A549 (cell line): ENCODE measurements around the gene FAM83G. TPM values are rescaled to one million over a fixed set of nuclear protein-coding genes. Genes with fewer than 3 reads are reported as not detected.
"Not testable (repeated sequence)": the region's sequence is repeated elsewhere in the genome, so short reads cannot be mapped to it uniquely, and the experiment has no call there.

Source experiments
- ATAC-seq, 2 experiments: fragments of 200-7000 bp in 1 of 2; fragments of >200 bp in 1 of 2; cut with Nextera tagmentation in 1 of 2; cut with Tn5 transposase in 1 of 2; 3 replicates each; pipeline versions ENCODE4 v1.8.0 to v1.9.1; 2018 to 2020; ENCODE audit warnings: mild to moderate bottlenecking in 1 of 2, moderate library complexity in 1 of 2
- CTCF ChIA-PET: fragments of 300-600 bp; sonication (Branson Sonifier 250); formaldehyde crosslinking; extraction: SDS; loops from one replicate; lab custom pipeline; 2021; ENCODE audit warnings: antibody characterized with exemption, inconsistent platforms; lab: Yijun Ruan, JAX
- POLR2A ChIA-PET: fragments of 350-600 bp; formaldehyde crosslinking; extraction: SDS; loops from one replicate; lab custom pipeline; 2021; ENCODE audit warnings: antibody characterized with exemption, inconsistent platforms; lab: Yijun Ruan, JAX
- DNase-seq, 2 experiments: peaks; one replicate each; pipeline versions ENCODE4 v3.0.0 to v3.0.0-alpha.2; 2011 to 2016; ENCODE audit warnings: low read depth in 1 of 2, low spot score in 1 of 2
- FAIRE-seq: peaks from 2 replicates; lab custom pipeline; 2011; peaks lifted over from hg19 to GRCh38; lab: Jason Lieb, UNC
- H3K27ac ChIP-seq, 2 experiments: fragments of >200 bp; sonication (Bioruptor Twin); formaldehyde crosslinking; 3 replicates each; pipeline ENCODE4 v1.5.1; 2016 to 2017
- H3K4me1 ChIP-seq: fragments of >200 bp; sonication (Bioruptor Twin); formaldehyde crosslinking; 3 replicates; pipeline ENCODE4 v1.6.1; 2016
- H3K4me2 ChIP-seq: fragments of >200 bp; sonication (Bioruptor Twin); formaldehyde crosslinking; 3 replicates; pipeline ENCODE4 v1.6.1; 2016
- H3K4me3 ChIP-seq: fragments of >200 bp; sonication (Bioruptor Twin); formaldehyde crosslinking; 3 replicates; pipeline ENCODE4 v1.5.1; 2016
- H3K9me3 ChIP-seq: fragments of >200 bp; sonication (Bioruptor Twin); formaldehyde crosslinking; 3 replicates; pipeline ENCODE4 v1.6.1; 2016
- BHLHE40 ChIP-seq: IDR thresholded peaks from 2 replicates; pipeline ENCODE4 v1.6.1; 2012; ENCODE audit warnings: low read depth, low read length, inconsistent platforms
- CBX2 ChIP-seq: fragments of 200-600 bp; sonication (generic); IDR thresholded peaks from 2 replicates; pipeline ENCODE4 v1.6.1; 2016; ENCODE audit warnings: low read depth, mild to moderate bottlenecking, borderline replicate concordance
- CHD2 ChIP-seq: fragments of 150-350 bp; IDR thresholded peaks from 2 replicates; pipeline ENCODE4 v1.6.1; 2014; ENCODE audit warnings: low read length; ENCODE audit not compliant: partially characterized antibody
- EHMT2 ChIP-seq: fragments of 200-600 bp; sonication (generic); IDR thresholded peaks from 2 replicates; pipeline ENCODE4 v1.6.1; 2016; ENCODE audit warnings: antibody characterized with exemption, low read depth, mild to moderate bottlenecking, moderate library complexity
- FOSL2 ChIP-seq, 2 experiments: fragments of 450-650 bp in 1 of 2; fragments of >200 bp in 1 of 2; sonication (Bioruptor Twin) in 1 of 2; formaldehyde crosslinking; IDR thresholded peaks; 2 replicates each; pipeline versions ENCODE4 v1.5.0 to v1.6.1; 2016 to 2020; ENCODE audit warnings: mild to moderate bottlenecking in 1 of 2, moderate library complexity in 1 of 2
- GATA3 ChIP-seq: IDR thresholded peaks from 2 replicates; pipeline ENCODE4 v1.6.1; 2012; ENCODE audit warnings: borderline replicate concordance
- HEYL ChIP-seq: fragments of 250-450 bp; sonication (Bioruptor Pico); IDR thresholded peaks from 2 replicates; pipeline ENCODE4 v1.8.0; 2021; ENCODE audit warnings: mild to moderate bottlenecking, moderate library complexity
- HOXA7 ChIP-seq: fragments of 250-450 bp; sonication (Bioruptor Pico); IDR thresholded peaks from 2 replicates; pipeline ENCODE4 v1.5.0; 2020; ENCODE audit warnings: mild to moderate bottlenecking, moderate library complexity
- HOXB13 ChIP-seq: fragments of 250-450 bp; sonication (Bioruptor Pico); IDR thresholded peaks from 2 replicates; pipeline ENCODE4 v1.5.0; 2020; ENCODE audit warnings: low read depth, mild to moderate bottlenecking, moderate library complexity
- JUNB ChIP-seq: fragments of >200 bp; sonication (Bioruptor Twin); formaldehyde crosslinking; IDR thresholded peaks from 2 replicates; pipeline ENCODE4 v1.6.1; 2016
- MAZ ChIP-seq: fragments of 150-350 bp; IDR thresholded peaks from 2 replicates; pipeline ENCODE4 v1.6.1; 2014; ENCODE audit warnings: antibody characterized with exemption, low read depth, low read length, borderline replicate concordance
- NPAS2 ChIP-seq: fragments of 250-450 bp; sonication (Bioruptor Pico); IDR thresholded peaks from 2 replicates; pipeline ENCODE4 v1.8.0; 2022; ENCODE audit warnings: mild to moderate bottlenecking, moderate library complexity, borderline replicate concordance
- NR3C1 ChIP-seq: fragments of >200 bp; sonication (Bioruptor Twin); formaldehyde crosslinking; IDR thresholded peaks from 3 replicates; pipeline ENCODE4 v1.6.1; 2017
- PHF8 ChIP-seq: fragments of 200-600 bp; sonication (generic); IDR thresholded peaks from 2 replicates; pipeline ENCODE4 v1.6.1; 2016; ENCODE audit warnings: low read depth, mild to moderate bottlenecking, antibody characterized with exemption, moderate library complexity, borderline replicate concordance
- POLR2AphosphoS2 ChIP-seq: conservative IDR thresholded peaks from 2 replicates; pipeline ENCODE4 v1.6.1; 2012; ENCODE audit warnings: low read length, improper control_type of control experiment, inconsistent platforms
- RAD21 ChIP-seq, 2 experiments: fragments of >200 bp in 1 of 2; sonication (Bioruptor Twin) in 1 of 2; formaldehyde crosslinking in 1 of 2; IDR thresholded peaks in 1 of 2; conservative IDR thresholded peaks in 1 of 2; 2 replicates in 1 of 2; 3 replicates in 1 of 2; pipeline ENCODE4 v1.6.1; 2012 to 2018; ENCODE audit warnings: inconsistent platforms in 1 of 2
- RFX5 ChIP-seq: fragments of 450-650 bp; IDR thresholded peaks from 2 replicates; pipeline ENCODE4 v1.7.1; 2014; ENCODE audit warnings: antibody characterized with exemption, mild to moderate bottlenecking, moderate library complexity
- SREBF2 ChIP-seq: fragments of 450-650 bp; IDR thresholded peaks from 2 replicates; pipeline ENCODE4 v1.6.1; 2014; ENCODE audit warnings: mild to moderate bottlenecking, moderate library complexity
- TFCP2L1 ChIP-seq: fragments of 250-450 bp; sonication (Bioruptor Pico); IDR thresholded peaks from 2 replicates; pipeline ENCODE4 v1.5.0; 2021; ENCODE audit warnings: mild to moderate bottlenecking
- WGBS: methylation state at CpG from one replicate; pipeline ENCODE4 v1.1.6; 2017; ENCODE audit errors: missing lambda C conversion rate; 5-methylcytosine and 5-hydroxymethylcytosine counted together
- polyA plus RNA-seq, 4 experiments: library from polyadenylated mRNA; depleted of rRNA in 3 of 4; stranded (reverse); fragments of >200 nt; fragmentation: RNase III in 1 of 4; extraction: RNeasy Plus Mini Kit Qiagen cat#74134 plus additional on column Dnase treatment in 1 of 4; gene quantifications; 2 replicates in 3 of 4; 3 replicates in 1 of 4; pipeline ENCODE4 v1.2.3, GENCODE V29; 2011 to 2017
- TF ChIP-seq, protein P1 (sequence below): fragments of 200-600 bp; sonication (generic); IDR thresholded peaks from 2 replicates; pipeline ENCODE4 v1.6.1; 2016; ENCODE audit warnings: antibody characterized with exemption, mild to moderate bottlenecking, moderate library complexity
- TF ChIP-seq, protein P2 (sequence below): fragments of 250-450 bp; sonication (Bioruptor Pico); IDR thresholded peaks from 2 replicates; pipeline ENCODE4 v1.5.0; 2021; ENCODE audit warnings: mild to moderate bottlenecking, moderate library complexity, borderline replicate concordance
- TF ChIP-seq, protein P3 (sequence below): fragments of 450-650 bp; IDR thresholded peaks from 2 replicates; pipeline ENCODE4 v1.6.1; 2014; ENCODE audit warnings: antibody characterized with exemption
- TF ChIP-seq, protein P4 (sequence below): IDR thresholded peaks from 2 replicates; pipeline ENCODE4 v1.6.1; 2012; ENCODE audit warnings: low read depth, borderline replicate concordance

FAM83G gene
- polyA plus RNA-seq, 2 of the 4 experiments (the other 2 are of a cell fraction), result 11.0 to 22.0 TPM

DNA sequence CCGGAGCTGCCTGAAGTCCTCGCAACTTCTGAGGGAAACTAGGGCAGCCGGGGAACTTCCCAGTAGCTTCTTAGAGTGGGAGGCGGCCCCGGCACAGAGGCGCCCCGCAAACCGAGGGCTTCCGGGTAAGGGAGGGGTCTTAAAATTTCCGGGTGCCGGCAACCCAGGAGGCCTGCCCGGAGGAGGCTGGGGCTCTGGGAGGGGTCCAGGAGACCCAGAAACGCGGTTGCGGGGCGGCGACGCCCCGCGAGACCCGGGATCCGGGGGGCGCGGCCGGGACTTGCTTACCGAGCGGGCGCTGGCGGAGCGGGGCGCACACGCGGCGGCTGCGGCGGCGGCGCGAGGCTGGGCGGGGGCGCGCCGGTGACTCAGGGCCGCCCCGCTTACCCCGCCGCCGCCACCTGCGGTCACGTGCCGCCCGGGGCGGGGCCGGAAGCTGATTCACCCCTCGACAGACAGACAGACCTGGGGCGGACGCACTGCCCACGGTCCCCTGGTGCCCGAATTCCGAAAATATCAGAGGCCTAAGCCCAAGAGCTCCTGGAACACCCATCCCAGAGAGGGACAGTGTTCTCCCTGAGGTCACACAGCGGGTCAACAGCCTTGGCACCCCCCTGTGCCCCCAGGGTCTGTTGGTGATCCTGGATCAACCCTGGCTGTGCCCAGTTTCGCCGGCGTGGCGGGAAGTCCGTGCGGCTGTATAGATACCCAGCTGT, at the start of gene FAM83G (continued):
- TF ChIP-seq, protein P1, sequence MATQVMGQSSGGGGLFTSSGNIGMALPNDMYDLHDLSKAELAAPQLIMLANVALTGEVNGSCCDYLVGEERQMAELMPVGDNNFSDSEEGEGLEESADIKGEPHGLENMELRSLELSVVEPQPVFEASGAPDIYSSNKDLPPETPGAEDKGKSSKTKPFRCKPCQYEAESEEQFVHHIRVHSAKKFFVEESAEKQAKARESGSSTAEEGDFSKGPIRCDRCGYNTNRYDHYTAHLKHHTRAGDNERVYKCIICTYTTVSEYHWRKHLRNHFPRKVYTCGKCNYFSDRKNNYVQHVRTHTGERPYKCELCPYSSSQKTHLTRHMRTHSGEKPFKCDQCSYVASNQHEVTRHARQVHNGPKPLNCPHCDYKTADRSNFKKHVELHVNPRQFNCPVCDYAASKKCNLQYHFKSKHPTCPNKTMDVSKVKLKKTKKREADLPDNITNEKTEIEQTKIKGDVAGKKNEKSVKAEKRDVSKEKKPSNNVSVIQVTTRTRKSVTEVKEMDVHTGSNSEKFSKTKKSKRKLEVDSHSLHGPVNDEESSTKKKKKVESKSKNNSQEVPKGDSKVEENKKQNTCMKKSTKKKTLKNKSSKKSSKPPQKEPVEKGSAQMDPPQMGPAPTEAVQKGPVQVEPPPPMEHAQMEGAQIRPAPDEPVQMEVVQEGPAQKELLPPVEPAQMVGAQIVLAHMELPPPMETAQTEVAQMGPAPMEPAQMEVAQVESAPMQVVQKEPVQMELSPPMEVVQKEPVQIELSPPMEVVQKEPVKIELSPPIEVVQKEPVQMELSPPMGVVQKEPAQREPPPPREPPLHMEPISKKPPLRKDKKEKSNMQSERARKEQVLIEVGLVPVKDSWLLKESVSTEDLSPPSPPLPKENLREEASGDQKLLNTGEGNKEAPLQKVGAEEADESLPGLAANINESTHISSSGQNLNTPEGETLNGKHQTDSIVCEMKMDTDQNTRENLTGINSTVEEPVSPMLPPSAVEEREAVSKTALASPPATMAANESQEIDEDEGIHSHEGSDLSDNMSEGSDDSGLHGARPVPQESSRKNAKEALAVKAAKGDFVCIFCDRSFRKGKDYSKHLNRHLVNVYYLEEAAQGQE, result peak; percentile 74
- no peak for TF ChIP-seq MAZ
- TF ChIP-seq CBX2, result no peak
- TF ChIP-seq TFCP2L1 (CRISPR knock-in tag), result peak; percentile 43; the same call in 1 of the 2 replicates
- TF ChIP-seq SREBF2, result no peak
- no peak for TF ChIP-seq RFX5
- TF ChIP-seq FOSL2 (IDR thresholded peaks at IDR 0.05), result peak; percentile 86
- TF ChIP-seq FOSL2 (CRISPR knock-in tag; IDR thresholded peaks at IDR 0.05), result peak; percentile 97
- no peak for TF ChIP-seq HEYL (CRISPR knock-in tag)
- TF ChIP-seq EHMT2, result no peak
- TF ChIP-seq JUNB, result peak; percentile 76
- TF ChIP-seq, protein P2, sequence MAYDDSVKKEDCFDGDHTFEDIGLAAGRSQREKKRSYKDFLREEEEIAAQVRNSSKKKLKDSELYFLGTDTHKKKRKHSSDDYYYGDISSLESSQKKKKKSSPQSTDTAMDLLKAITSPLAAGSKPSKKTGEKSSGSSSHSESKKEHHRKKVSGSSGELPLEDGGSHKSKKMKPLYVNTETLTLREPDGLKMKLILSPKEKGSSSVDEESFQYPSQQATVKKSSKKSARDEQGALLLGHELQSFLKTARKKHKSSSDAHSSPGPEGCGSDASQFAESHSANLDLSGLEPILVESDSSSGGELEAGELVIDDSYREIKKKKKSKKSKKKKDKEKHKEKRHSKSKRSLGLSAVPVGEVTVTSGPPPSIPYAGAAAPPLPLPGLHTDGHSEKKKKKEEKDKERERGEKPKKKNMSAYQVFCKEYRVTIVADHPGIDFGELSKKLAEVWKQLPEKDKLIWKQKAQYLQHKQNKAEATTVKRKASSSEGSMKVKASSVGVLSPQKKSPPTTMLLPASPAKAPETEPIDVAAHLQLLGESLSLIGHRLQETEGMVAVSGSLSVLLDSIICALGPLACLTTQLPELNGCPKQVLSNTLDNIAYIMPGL, result no peak
- TF ChIP-seq, protein P3, sequence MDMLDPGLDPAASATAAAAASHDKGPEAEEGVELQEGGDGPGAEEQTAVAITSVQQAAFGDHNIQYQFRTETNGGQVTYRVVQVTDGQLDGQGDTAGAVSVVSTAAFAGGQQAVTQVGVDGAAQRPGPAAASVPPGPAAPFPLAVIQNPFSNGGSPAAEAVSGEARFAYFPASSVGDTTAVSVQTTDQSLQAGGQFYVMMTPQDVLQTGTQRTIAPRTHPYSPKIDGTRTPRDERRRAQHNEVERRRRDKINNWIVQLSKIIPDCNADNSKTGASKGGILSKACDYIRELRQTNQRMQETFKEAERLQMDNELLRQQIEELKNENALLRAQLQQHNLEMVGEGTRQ, result peak; percentile 88
- TF ChIP-seq HOXB13 (CRISPR knock-in tag), result no peak
- TF ChIP-seq POLR2AphosphoS2, result no peak
- no peak for TF ChIP-seq HOXA7 (CRISPR knock-in tag)
- TF ChIP-seq RAD21 (conservative IDR thresholded peaks at IDR 0.05 in 1 of 2, IDR thresholded peaks at IDR 0.05 in 1 of 2), result no peak
- TF ChIP-seq PHF8, result peak; percentile 59; the same call in 1 of the 2 replicates
- peak; percentile 69 for TF ChIP-seq NPAS2
- peak; percentile 39; the same call in 1 of the 2 replicates for TF ChIP-seq GATA3
- TF ChIP-seq, protein P4, sequence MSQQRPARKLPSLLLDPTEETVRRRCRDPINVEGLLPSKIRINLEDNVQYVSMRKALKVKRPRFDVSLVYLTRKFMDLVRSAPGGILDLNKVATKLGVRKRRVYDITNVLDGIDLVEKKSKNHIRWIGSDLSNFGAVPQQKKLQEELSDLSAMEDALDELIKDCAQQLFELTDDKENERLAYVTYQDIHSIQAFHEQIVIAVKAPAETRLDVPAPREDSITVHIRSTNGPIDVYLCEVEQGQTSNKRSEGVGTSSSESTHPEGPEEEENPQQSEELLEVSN, result 0 out of 2 replicates have a peak, but pooled peaks have one; percentile 53
- TF ChIP-seq NR3C1, result no peak
- peak; percentile 93 for TF ChIP-seq BHLHE40
- TF ChIP-seq CHD2, result peak; percentile 83

DNA sequence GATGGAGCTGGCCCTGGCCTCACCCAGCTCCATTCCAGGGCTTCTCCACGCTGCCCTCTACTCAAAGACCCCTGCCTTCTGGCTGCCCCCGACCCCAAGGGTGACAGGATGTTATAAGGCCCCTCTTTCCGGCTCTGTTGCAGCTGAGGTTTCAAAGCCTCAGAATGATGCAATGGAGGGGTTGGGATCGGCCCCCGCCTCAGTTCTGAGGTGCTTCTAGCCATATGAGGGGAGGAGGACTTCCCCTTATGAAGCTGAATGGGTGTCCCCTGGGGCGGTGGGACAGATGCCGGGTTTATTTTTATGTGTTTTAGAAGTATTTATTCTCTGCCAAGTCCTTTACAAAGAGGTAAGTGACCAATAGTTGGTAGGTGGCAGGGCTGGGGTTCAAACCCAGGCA, 44.3 kb upstream of the FAM83G start:
- POLR2A ChIA-PET, CTCF ChIA-PET, H3K9me3 ChIP-seq, H3K4me3 ChIP-seq, H3K27ac ChIP-seq, H3K4me1 ChIP-seq, H3K4me2 ChIP-seq, DNase-seq, FAIRE-seq, ATAC-seq: not testable (repeated sequence)
- 89% methylated on average over 3 of the region's 7 CpGs for WGBS

DNA sequence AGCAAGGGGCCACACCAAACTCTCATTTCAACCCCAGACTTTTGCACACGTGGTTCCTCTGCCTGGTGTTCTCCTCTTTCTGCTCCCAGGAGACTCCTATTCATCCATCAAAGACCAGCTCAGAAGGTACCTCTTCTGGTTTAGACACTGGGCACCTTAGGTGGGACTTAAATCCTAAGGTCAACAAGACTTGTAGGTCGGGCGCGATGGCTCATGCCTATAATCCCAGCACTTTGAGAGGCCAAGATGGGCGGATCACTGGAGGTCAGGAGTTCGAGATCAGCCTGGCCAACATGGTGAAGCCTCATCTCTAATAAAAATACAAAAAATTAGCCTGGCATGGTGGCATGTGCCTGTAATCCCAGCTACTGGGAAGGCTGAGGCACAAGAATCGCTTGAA, 42.9 kb upstream of the FAM83G start:
- 87% methylated on average over 5 of the region's 7 CpGs for WGBS
- DNase-seq, H3K9me3 ChIP-seq, H3K27ac ChIP-seq, H3K4me1 ChIP-seq, CTCF ChIA-PET, ATAC-seq, H3K4me3 ChIP-seq, FAIRE-seq, POLR2A ChIA-PET, H3K4me2 ChIP-seq: not testable (repeated sequence)

DNA sequence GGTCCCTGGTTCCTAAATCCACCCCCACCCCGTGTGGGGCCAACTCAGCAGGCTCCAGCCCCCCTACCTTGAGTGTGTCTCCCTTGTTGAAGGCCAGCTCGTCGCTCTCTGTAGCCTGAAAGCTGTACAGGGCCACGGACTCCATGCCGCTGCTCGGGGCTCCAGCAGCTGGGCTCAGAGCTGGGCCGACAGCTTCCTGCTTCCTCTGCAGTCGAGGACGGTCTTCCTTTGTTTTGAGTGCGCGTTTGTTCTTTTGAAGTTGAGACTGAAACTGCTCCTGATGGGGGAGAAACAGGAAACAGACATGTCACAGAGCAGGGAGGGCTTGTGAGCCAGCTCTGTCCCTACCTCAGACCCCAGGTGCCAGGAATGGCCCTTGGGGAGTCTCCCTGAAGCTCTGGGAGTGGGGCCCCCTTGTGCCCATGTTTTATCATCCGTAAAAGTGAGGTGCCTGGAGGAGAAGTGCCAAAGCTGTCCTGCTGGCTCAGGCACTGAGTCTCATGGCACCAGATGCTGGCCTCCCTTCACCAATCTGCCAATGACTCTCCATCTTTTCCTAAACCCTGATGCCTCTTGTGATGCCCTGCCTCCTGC, 42.3 kb upstream of the FAM83G start, which contains the start of gene GRAP:
Gene GRAP, minus strand, starts transcription at position 176 of the 594 bp plus-strand sequence. Its CDS starts 31 bp downstream, at position 145.
- H3K9me3 ChIP-seq, H3K4me1 ChIP-seq, H3K27ac ChIP-seq, POLR2A ChIA-PET, DNase-seq, CTCF ChIA-PET, H3K4me3 ChIP-seq, FAIRE-seq, H3K4me2 ChIP-seq: not testable (repeated sequence)
- WGBS, result no CpG with 5 or more reads among the region's 12 CpGs
- ATAC-seq, result 0 out of 6 replicates have a peak, but pooled peaks of 1 of the 2 experiments have one; percentile 11
